GM12878 (cell line): ENCODE data around the gene TPPP3. TPM values are rescaled to one million over a fixed set of nuclear protein-coding genes. Genes with fewer than 3 reads are reported as not detected.

Experiments used
- ATF2 ChIP-seq: IDR thresholded peaks from 2 replicates; pipeline ENCODE4 v1.6.1; 2012; ENCODE audit warnings: low read length, inconsistent platforms
- CREM ChIP-seq: IDR thresholded peaks from 2 replicates; pipeline ENCODE4 v1.6.1; 2014; ENCODE audit warnings: antibody characterized with exemption, low read depth
- CUX1 ChIP-seq: IDR thresholded peaks from 2 replicates; pipeline ENCODE4 v1.6.1; 2012; ENCODE audit warnings: improper control_type of control experiment, low read depth, low read length; ENCODE audit not compliant: insufficient replicate concordance
- FOS ChIP-seq: IDR thresholded peaks from 3 replicates; pipeline ENCODE4 v1.6.1; 2011; ENCODE audit warnings: borderline replicate concordance; ENCODE audit not compliant: insufficient read length; ENCODE audit errors: extremely low read depth
- POLR2AphosphoS5 ChIP-seq: IDR thresholded peaks from 2 replicates; pipeline ENCODE4 v1.6.1; 2011; ENCODE audit warnings: mild to moderate bottlenecking, low read length, inconsistent platforms
- ZNF622 ChIP-seq: fragments of 450-650 bp; IDR thresholded peaks from 2 replicates; pipeline ENCODE4 v1.6.1; 2017; ENCODE audit warnings: mild to moderate bottlenecking, inconsistent platforms
- ZZZ3 ChIP-seq: IDR thresholded peaks from 2 replicates; pipeline ENCODE4 v1.6.1; 2011; ENCODE audit warnings: low read depth; ENCODE audit not compliant: control insufficient read depth, insufficient read length
- polyA plus RNA-seq, 11 experiments: library from polyadenylated mRNA; depleted of rRNA in 4 of 11; unstranded in 6 of 11; stranded (reverse) in 5 of 11; fragments of >200 nt; fragmentation: Nextera tagmentation in 4 of 11; fragmentation: Illumina TruSeq in 1 of 11; extraction: Ambion mirVana in 4 of 11; extraction: Trizol in 1 of 11; gene quantifications; 1 replicate in 1 of 11; 2 replicates in 10 of 11; pipeline versions ENCODE4 v1.2.1 to v1.2.3, GENCODE V29; 2011 to 2016; ENCODE audit warnings: inconsistent platforms in 2 of 11, missing spikeins in 2 of 11, low read depth in 1 of 11
- total RNA-seq, 4 experiments: library from RNA; depleted of rRNA in 3 of 4; stranded (reverse); fragments of >200 nt in 3 of 4; fragmentation: Illumina TruSeq in 1 of 4; extraction: Trizol in 1 of 4; gene quantifications; 2 replicates each; pipeline versions ENCODE4 v1.2.1 to v1.2.3, GENCODE V29; 2013 to 2021

TPPP3 gene
- total and polyA plus RNA-seq, 10 of the 15 experiments (the other 5 are each of a cell fraction or from before 2014, with no cell fraction given): 0.14 TPM; not detected in 9

GRCh38 chr16:67397812-67398545 lies 4.7 kb upstream of the TPPP3 start (continued):
- no peak for TF ChIP-seq CUX1
- no peak for TF ChIP-seq CREM
- no peak for TF ChIP-seq FOS
- TF ChIP-seq ZNF622: no peak
- no peak for TF ChIP-seq ATF2
- TF ChIP-seq ZZZ3: no peak
- no peak for TF ChIP-seq POLR2AphosphoS5
